ENCODE data around the gene AOPEP. TPM values are rescaled to one million over a fixed set of nuclear protein-coding genes. Genes with fewer than 3 reads are reported as not detected.

AOPEP gene
- total and polyA plus RNA-seq, 7 donors, result 28.0 to 490 (median 184) TPM

DNA sequence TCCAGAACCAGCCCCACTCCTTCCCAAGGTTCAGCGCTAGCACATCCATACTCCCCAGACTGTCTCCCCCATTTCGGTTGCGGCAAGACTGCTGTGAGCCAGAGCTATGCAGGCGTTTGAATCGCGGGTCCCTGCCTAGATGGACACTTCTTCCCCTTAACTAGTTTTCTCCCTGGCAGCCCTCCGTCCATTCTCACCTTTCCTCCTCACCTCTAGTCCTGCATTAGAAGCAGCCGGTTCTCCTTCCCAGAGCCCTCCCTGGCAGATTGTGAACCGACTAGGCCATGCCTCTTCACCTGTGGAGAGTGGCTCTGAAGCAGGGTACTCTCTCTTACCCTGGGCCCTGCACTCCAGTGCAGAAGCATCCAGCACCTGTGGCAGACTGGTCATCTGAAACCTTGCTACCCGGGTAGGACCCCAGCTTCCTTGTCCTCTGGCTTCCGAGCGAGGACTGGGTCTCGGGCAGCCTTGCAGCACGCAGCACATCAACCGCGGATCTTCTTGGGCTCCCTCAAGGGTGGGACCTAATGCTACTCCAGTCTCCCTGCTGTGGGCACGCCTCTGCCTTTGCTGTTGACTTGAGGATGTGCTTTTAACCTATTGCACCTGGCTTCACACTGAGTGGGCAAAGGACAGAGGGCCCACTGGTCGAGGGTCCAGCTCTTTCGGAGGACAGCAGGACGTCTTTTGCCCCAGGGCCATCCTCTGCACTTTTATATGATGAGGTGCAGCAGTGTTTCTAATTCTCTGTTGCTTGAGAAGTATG is 183.6 kb downstream of the AOPEP start:
- Histone ChIP-seq H3K9me3 (no peaks in the 10 kb centered on the region), H3K4me1 (peaks cover 0 to 45% (median 34%) of the 10 kb centered on the region in 4 donors), H3K4me3 (no peak overlapping the region), H3K27ac (peak overlapping the region in 2 of 4 donors; percentile 77 to 80), H3K27me3 (no peaks in the 10 kb centered on the region), H3K36me3 (no peaks in the 10 kb centered on the region)
- no peak for TF ChIP-seq POLR2A (IDR thresholded peaks at IDR 0.05)
- TF ChIP-seq EP300 (IDR thresholded peaks at IDR 0.05), result no peak
- TF ChIP-seq, protein P1, sequence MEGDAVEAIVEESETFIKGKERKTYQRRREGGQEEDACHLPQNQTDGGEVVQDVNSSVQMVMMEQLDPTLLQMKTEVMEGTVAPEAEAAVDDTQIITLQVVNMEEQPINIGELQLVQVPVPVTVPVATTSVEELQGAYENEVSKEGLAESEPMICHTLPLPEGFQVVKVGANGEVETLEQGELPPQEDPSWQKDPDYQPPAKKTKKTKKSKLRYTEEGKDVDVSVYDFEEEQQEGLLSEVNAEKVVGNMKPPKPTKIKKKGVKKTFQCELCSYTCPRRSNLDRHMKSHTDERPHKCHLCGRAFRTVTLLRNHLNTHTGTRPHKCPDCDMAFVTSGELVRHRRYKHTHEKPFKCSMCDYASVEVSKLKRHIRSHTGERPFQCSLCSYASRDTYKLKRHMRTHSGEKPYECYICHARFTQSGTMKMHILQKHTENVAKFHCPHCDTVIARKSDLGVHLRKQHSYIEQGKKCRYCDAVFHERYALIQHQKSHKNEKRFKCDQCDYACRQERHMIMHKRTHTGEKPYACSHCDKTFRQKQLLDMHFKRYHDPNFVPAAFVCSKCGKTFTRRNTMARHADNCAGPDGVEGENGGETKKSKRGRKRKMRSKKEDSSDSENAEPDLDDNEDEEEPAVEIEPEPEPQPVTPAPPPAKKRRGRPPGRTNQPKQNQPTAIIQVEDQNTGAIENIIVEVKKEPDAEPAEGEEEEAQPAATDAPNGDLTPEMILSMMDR (IDR thresholded peaks at IDR 0.05), result no peak
- TF ChIP-seq POLR2AphosphoS5 (IDR thresholded peaks at IDR 0.05), result no peak
- intact Hi-C loops (cut with DNase I), result loop anchor here (5.0 kb wide), 2 partner anchors 87 to 97 kb away; no protein-coding TSS in a partner anchor
- DNase-seq, result no peak
- 96 to 97% methylated on average over 20 of the region's 20 CpGs for WGBS, 2 donors

DNA sequence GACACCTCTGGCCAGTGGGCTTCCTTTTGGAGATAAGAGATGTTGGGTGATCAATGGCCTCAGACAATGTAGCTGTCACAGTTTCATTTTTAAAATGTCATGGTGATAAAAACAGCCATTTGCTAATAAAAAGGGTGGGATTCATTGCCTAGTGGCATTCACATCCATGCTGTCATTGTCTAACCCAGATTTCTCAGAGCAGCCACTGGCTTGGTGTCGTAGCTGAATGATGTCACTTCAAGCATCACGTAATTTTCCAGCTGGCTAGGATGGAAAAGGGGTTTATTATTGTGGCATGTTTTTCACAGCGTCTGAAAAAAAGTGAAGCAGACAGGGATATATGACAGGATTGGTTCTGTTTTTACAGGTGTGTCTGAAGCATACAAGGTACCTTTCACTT is 184.7 kb downstream of the AOPEP start:
- Histone ChIP-seq H3K4me1 (peaks cover 0 to 45% (median 34%) of the 10 kb centered on the region in 4 donors), H3K36me3 (no peaks in the 10 kb centered on the region), H3K27ac (peak overlapping the region in 1 of 4 donors; percentile 72), H3K9me3 (no peaks in the 10 kb centered on the region), H3K27me3 (no peaks in the 10 kb centered on the region), H3K4me3 (no peak overlapping the region)
- no peak for DNase-seq
- 88% methylated on average over 3 of the region's 3 CpGs for WGBS, 2 donors
- TF ChIP-seq POLR2AphosphoS5 (IDR thresholded peaks at IDR 0.05), result no peak
- no peak for TF ChIP-seq POLR2A (IDR thresholded peaks at IDR 0.05)
- TF ChIP-seq EP300 (IDR thresholded peaks at IDR 0.05), result no peak
- TF ChIP-seq, protein P1 (IDR thresholded peaks at IDR 0.05), result no peak
- intact Hi-C loops (cut with DNase I), result loop anchor here (5.0 kb wide), 1 partner anchor 86 kb away; no protein-coding TSS in a partner anchor

DNA sequence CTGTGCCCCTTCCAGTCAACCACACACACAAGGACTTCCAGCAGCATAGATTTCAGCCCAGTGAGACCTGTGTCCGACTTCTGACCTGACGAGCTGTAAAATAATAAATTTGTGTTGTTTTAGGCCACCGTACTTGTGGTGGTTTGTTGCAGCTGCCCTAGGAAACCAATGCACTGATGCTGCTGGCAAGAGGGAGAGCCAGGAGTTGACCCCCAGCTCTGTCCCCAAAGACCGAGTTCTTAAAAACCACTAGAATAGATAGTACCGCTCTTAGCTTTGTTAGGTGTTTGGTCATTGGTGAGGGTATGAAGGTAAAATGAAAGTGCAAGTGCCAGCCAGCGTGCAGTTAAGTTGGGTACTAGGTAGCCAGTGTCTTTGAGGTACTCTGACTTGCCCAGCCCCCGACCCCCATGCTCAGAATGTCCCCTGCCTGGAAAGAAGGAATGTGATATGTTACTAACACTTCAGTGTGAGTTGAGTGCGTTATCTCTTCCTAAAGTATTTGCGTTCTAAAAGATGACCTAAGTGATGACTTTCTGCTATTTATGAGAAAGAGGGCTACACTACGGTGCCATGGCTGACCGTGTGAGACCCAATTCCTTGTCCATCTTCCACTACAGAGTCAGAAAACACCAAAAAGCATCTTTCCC is 185.6 kb downstream of the AOPEP start:
- TF ChIP-seq, protein P1 (IDR thresholded peaks at IDR 0.05), result no peak
- no peak for TF ChIP-seq EP300 (IDR thresholded peaks at IDR 0.05)
- TF ChIP-seq POLR2A (IDR thresholded peaks at IDR 0.05), result no peak
- no peak for TF ChIP-seq POLR2AphosphoS5 (IDR thresholded peaks at IDR 0.05)
- no peak for DNase-seq
- Histone ChIP-seq H3K27ac (peak overlapping the region in 2 of 4 donors; percentile 59 to 72), H3K4me3 (no peak overlapping the region), H3K4me1 (peaks cover 0 to 43% (median 32%) of the 10 kb centered on the region in 4 donors), H3K27me3 (no peaks in the 10 kb centered on the region), H3K36me3 (no peaks in the 10 kb centered on the region), H3K9me3 (no peaks in the 10 kb centered on the region)
- WGBS, 2 donors, result 94 to 96% methylated on average over 11 of the region's 11 CpGs
- intact Hi-C loops (cut with DNase I), result loop anchor here (5.0 kb wide), 1 partner anchor 85 kb away; no protein-coding TSS in a partner anchor

DNA sequence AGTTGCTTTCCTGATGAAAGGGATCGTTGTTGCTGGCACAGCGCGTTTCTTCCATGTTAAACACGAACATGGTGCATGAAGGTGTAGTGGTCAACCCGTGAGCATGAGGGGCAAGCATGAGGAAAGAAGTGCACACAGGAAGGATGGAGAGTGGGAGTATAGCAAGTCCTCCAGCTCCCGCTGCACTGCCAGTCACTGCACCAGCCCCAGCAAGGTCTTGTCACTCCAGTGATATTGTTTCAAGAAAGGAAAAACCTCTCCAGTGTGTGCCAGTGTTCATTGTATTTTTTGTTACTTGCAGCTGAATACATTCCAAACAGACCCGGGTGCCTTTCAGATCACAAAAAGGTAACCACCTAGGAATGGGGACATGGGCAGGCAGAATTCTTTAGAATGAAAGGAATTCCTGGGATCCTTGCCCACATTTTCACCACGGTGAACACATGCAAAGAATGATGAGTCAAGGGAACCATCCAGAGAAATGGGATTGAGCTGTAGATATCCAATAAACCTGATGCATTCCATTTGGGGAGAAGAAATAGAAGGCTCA is 186.3 kb downstream of the AOPEP start:
- TF ChIP-seq POLR2A (IDR thresholded peaks at IDR 0.05) (no peak), POLR2AphosphoS5 (IDR thresholded peaks at IDR 0.05) (no peak), EP300 (IDR thresholded peaks at IDR 0.05) (no peak)
- TF ChIP-seq, protein P1 (IDR thresholded peaks at IDR 0.05), result no peak
- WGBS, 2 donors, result 78 to 88% methylated on average over 8 of the region's 8 CpGs
- Histone ChIP-seq H3K4me1 (peaks cover 0 to 36% (median 25%) of the 10 kb centered on the region in 4 donors), H3K36me3 (no peaks in the 10 kb centered on the region), H3K9me3 (no peaks in the 10 kb centered on the region), H3K27ac (peak overlapping the region in 2 of 4 donors; percentile 59 to 72), H3K4me3 (no peak overlapping the region), H3K27me3 (no peaks in the 10 kb centered on the region)
- DNase-seq, result no peak
- intact Hi-C loops (cut with DNase I), result loop anchor here (5.0 kb wide), 1 partner anchor 85 kb away; no protein-coding TSS in a partner anchor

All from sigmoid colon (tissue), 7 donors.